GM12873 (cell line): ENCODE measurements around the gene FHIP1A.

Experiments
- CTCF ChIP-seq: IDR thresholded peaks from 2 replicates; pipeline ENCODE4 v1.5.1; 2012; ENCODE audit warnings: low read depth, mild to moderate bottlenecking, moderate library complexity, low read length, control low read depth; ENCODE audit not compliant: insufficient read depth; ENCODE audit errors: missing control alignments

FHIP1A gene

GRCh38 chr4:151443247-151443646 lies 34.3 kb downstream of the FHIP1A start:
- TF ChIP-seq CTCF = no peak

GRCh38 chr4:151443752-151444151 lies 34.8 kb downstream of the FHIP1A start:
- no peak for TF ChIP-seq CTCF

- no peak for TF ChIP-seq CTCF
Measured at GRCh38 chr4:151446208-151446607, 37.2 kb downstream of the FHIP1A start.

- no peak for TF ChIP-seq CTCF
Measured at GRCh38 chr4:151454513-151454912, 45.5 kb downstream of the FHIP1A start.

GRCh38 chr4:151455212-151455611 lies 46.2 kb downstream of the FHIP1A start:
- no peak for TF ChIP-seq CTCF

- TF ChIP-seq CTCF = no peak
Measured at GRCh38 chr4:151458148-151458547, 49.2 kb downstream of the FHIP1A start.
